Measurements from ENCODE around the gene DHX58. TPM values are rescaled to one million over a fixed set of nuclear protein-coding genes. Genes with fewer than 3 reads are reported as not detected.
"Not testable (repeated sequence)": the region's sequence is repeated elsewhere in the genome, so short reads cannot be mapped to it uniquely, and the experiment has no call there.

Gene DHX58
- total RNA-seq, 1 donor: 12.1 TPM

DNA sequence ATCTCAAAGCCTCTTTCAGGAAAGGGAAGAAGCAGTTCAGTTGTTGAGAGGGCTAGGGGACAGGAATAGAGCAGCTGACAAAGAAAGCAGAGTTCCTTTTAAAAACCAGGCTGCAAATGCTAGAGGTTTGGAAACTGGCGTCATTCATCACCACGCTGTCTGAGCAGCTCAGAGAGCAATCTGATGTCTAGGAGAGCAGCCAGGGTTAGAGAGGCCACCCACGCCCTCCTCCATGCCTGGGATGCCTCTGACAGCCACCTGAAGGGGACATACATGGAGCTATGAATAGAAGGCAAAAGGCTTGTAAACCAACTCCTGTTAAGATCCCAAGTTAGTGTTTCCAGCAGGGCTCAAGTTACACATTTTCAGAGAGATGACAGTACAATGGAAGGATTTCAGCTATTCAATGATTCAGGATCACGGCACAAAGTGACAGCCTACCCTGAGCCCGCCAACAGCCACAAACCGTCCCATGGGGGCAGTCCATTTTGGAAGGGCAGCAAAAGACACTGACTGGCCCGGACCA lies 29.9 kb upstream of the DHX58 start:
- TF ChIP-seq, protein P1, sequence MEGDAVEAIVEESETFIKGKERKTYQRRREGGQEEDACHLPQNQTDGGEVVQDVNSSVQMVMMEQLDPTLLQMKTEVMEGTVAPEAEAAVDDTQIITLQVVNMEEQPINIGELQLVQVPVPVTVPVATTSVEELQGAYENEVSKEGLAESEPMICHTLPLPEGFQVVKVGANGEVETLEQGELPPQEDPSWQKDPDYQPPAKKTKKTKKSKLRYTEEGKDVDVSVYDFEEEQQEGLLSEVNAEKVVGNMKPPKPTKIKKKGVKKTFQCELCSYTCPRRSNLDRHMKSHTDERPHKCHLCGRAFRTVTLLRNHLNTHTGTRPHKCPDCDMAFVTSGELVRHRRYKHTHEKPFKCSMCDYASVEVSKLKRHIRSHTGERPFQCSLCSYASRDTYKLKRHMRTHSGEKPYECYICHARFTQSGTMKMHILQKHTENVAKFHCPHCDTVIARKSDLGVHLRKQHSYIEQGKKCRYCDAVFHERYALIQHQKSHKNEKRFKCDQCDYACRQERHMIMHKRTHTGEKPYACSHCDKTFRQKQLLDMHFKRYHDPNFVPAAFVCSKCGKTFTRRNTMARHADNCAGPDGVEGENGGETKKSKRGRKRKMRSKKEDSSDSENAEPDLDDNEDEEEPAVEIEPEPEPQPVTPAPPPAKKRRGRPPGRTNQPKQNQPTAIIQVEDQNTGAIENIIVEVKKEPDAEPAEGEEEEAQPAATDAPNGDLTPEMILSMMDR (IDR thresholded peaks at IDR 0.05; ENCODE audit: insufficient read depth, low read depth, low read length): no peak
- peak; percentile 29 for DNase-seq (ENCODE audit: low read depth)
- no peak overlapping the region for H3K4me3 ChIP-seq (ENCODE audit: low read depth, low read length)

- TF ChIP-seq, protein P1 (IDR thresholded peaks at IDR 0.05; ENCODE audit: insufficient read depth, low read depth, low read length): no peak
- DNase-seq (ENCODE audit: low read depth): no peak
- no peak overlapping the region for H3K4me3 ChIP-seq (ENCODE audit: low read depth, low read length)
Measured at GRCh38 chr17:42141382-42141781, 28.9 kb upstream of the DHX58 start.

DNA sequence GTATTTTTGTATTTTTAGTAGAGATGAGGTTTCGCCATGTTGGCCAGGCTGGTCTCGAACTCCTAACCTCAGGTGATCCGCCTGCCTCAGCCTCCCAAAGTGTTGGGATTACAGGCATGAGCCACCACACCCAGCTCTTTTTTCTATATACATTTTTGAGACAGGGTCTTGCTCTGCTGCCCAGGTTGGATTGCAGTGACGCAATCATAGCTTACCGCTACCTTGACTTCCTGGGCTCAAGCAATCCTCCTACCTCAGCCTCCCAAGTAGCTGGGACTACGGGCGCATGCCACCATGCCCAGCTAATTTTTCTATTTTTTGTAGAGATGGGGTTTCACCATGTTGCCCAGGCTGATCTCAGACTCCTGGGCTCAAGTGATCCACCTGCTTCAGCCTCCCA lies 28.2 kb upstream of the DHX58 start:
- H3K4me3 ChIP-seq (ENCODE audit: low read depth, low read length); DNase-seq (ENCODE audit: low read depth): not testable (repeated sequence)

GRCh38 chr17:42138749-42139492 lies 26.4 kb upstream of the DHX58 start:
- peak; percentile 38 for DNase-seq (ENCODE audit: low read depth)
- TF ChIP-seq, protein P1 (IDR thresholded peaks at IDR 0.05; ENCODE audit: insufficient read depth, low read depth, low read length): no peak
- H3K4me3 ChIP-seq (ENCODE audit: low read depth, low read length): no peak overlapping the region

DNA sequence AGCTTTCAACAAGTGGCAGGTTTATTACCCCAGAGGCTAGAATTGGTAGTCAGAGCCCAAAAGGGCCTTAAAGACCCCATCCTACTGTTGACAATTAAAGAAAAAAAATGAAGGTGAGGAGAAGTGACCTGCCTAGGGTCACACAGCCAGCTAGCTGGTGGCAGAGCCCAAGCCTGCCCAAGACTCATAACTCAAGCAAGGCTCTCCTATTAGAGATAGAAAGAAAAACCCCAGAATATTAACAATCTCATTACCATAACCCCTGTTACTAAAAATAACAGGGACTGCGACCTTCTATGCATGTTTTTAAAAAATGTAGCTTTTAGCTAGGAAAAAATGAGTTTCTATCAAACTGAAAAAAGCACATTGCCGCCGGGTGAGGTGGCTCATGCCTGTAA lies 24.1 kb upstream of the DHX58 start:
- DNase-seq (ENCODE audit: low read depth): no peak
- TF ChIP-seq, protein P1 (IDR thresholded peaks at IDR 0.05; ENCODE audit: insufficient read depth, low read depth, low read length): no peak
- no peak overlapping the region for H3K4me3 ChIP-seq (ENCODE audit: low read depth, low read length)

DNA sequence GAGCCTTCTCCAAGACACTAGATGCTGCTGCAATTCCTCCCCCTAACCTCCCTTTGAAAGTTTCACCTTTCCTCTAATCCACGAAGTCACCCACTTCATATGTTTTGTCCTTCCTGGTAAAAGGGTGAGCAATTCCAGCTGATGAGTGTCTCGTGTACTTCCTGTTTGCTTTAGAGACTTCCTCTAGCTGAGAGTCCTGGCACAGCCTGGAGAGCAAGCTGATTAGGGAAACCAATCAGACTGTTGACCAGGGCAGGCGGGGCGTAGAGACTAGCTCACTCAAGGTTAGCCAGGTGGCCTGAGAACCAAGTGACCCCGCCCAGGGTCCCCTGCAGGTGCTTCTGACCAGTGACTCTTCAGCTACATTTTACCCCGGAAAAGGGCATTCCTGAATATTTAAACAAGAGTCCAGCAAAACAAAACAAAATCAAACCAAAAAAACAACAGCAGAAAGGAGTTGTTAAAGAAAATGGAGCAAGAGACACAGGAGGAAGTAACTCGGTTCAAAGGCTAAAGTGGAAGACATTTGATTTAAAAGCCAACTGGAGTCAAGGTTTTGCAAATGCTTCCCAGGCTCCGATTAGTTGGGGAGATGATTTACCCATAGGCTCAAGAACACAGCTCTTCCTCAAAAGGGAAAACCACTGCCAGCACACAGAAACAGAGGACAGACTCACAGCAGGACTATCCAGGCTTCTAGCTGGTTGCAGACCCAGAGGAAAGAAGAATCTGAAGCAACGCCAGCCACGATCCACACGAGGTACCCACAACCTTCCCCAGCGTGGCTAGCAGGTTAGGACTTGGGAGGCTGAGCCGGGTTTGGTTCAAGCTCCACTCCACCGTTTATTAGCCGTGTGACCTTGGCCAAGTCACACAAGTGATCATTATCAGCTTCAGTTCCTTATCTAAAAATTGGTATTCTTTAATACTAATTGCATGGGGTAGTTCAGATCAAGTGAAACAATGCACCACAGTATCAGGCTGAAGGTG lies 23.4 kb upstream of the DHX58 start:
- H3K4me3 ChIP-seq (ENCODE audit: low read depth, low read length): no peak overlapping the region
- DNase-seq (ENCODE audit: low read depth): peak; percentile 91
- TF ChIP-seq, protein P1 (IDR thresholded peaks at IDR 0.05; ENCODE audit: insufficient read depth, low read depth, low read length): no peak

GRCh38 chr17:42135151-42135550 lies 22.6 kb upstream of the DHX58 start:
- H3K4me3 ChIP-seq (ENCODE audit: low read depth, low read length): no peak overlapping the region
- no peak for DNase-seq (ENCODE audit: low read depth)
- TF ChIP-seq, protein P1 (IDR thresholded peaks at IDR 0.05; ENCODE audit: insufficient read depth, low read depth, low read length): no peak
